Type B pancreatic cell (in vitro differentiated cells): ENCODE measurements around the gene SNRPA1. TPM values are rescaled to one million over a fixed set of nuclear protein-coding genes. Genes with fewer than 3 reads are reported as not detected.

Source experiments
- DNase-seq: peaks from one replicate; pipeline ENCODE4 v3.0.0; 2021; ENCODE audit warnings: mixed read lengths; ENCODE audit not compliant: unreplicated experiment; ENCODE audit errors: extremely low spot score
- H3K27ac Mint-ChIP-seq: 2 replicates; pipeline ENCODE4 v1.8.0; 2021; ENCODE audit warnings: mild to moderate bottlenecking, mixed read lengths
- H3K27me3 Mint-ChIP-seq: 2 replicates; pipeline ENCODE4 v1.8.0; 2021; ENCODE audit warnings: mixed read lengths
- H3K36me3 Mint-ChIP-seq: 2 replicates; pipeline ENCODE4 v1.8.0; 2021; ENCODE audit warnings: mixed read lengths
- H3K4me1 Mint-ChIP-seq: one replicate; pipeline ENCODE4 v1.8.0; 2021; ENCODE audit warnings: mixed read lengths; ENCODE audit not compliant: unreplicated experiment
- H3K4me3 Mint-ChIP-seq: 2 replicates; pipeline ENCODE4 v1.8.0; 2021; ENCODE audit warnings: mild to moderate bottlenecking, mixed read lengths
- H3K9me3 Mint-ChIP-seq: 2 replicates; pipeline ENCODE4 v1.8.0; 2021; ENCODE audit warnings: mixed read lengths
- total RNA-seq: library from RNA; stranded (reverse); gene quantifications from 2 replicates; pipeline ENCODE4 v1.2.1, GENCODE V29; 2021; ENCODE audit warnings: low replicate concordance
- TF ChIP-seq, protein P1 (sequence below): fragments of 200-600 bp; sonication (generic); conservative IDR thresholded peaks from 2 replicates; pipeline ENCODE4 v1.5.0; 2021; ENCODE audit warnings: antibody characterized with exemption, mild to moderate bottlenecking

The SNRPA1 gene
- total RNA-seq, 1 donor from 2014 or later, result 72.6 TPM

DNA sequence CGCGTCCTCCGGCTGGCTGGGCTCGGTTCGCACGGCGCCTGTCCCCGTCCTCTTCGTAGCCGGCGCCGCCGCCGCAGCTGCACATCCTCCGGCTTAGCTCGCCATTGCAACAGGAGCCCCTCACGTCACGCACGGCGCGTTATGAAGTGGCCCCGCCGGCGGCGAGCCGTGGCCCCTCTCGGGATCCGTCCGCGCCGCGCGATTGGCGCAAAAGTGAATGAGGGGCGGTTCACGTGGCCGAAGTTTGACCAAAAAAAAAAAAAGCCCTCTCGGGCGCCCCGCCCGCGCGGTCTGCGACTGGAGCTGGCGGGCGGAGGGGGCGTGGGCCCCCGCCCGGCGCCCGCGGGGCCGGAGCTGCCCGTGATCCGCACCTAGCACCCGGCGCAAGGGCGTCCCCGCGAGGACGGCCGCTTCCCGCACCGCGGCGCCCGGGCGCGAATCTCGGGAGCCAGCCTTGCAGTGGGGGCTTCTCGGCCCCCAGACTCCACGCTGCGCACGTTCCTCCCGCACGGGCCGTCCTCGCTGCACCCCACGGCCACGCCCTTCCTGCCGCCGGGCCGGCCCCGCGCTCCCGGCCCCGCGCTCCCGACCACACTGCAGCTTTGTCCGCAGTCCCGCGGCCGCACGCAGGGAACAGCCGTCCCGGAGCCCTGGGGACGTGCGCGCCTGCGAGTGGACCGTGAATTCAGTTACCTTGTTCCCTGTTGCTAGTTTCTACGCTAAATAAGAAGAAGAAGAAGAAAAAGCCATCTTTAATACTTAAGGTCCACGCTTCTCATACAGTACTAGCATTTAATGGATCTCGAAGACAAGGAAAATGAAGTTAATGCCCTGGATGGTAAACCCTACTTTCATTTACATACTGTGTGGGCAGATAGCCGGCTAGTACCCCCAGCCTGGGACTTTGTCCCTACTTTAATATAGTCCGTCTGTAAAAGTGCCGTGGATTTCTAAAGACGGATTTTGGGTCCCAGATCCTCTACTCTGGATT, 42.9 kb downstream of the SNRPA1 start, which contains the start of gene CHSY1:
Gene CHSY1 (minus strand): TSS at position 219 of the 991 bp plus-strand sequence. CDS start 592 bp downstream, outside the sequence.
- Mint-ChIP-seq H3K36me3 (peaks cover 7% of the 10 kb centered on the region), H3K4me3 (peak within 1 kb of the TSS; percentile 96), H3K27me3 (peaks cover 8% of the 10 kb centered on the region), H3K4me1 (peaks cover 50% of the 10 kb centered on the region), H3K9me3 (no peaks in the 10 kb centered on the region), H3K27ac (peak within 1 kb of the TSS; percentile 90)
- peak; percentile 92 for DNase-seq
- TF ChIP-seq, protein P1, sequence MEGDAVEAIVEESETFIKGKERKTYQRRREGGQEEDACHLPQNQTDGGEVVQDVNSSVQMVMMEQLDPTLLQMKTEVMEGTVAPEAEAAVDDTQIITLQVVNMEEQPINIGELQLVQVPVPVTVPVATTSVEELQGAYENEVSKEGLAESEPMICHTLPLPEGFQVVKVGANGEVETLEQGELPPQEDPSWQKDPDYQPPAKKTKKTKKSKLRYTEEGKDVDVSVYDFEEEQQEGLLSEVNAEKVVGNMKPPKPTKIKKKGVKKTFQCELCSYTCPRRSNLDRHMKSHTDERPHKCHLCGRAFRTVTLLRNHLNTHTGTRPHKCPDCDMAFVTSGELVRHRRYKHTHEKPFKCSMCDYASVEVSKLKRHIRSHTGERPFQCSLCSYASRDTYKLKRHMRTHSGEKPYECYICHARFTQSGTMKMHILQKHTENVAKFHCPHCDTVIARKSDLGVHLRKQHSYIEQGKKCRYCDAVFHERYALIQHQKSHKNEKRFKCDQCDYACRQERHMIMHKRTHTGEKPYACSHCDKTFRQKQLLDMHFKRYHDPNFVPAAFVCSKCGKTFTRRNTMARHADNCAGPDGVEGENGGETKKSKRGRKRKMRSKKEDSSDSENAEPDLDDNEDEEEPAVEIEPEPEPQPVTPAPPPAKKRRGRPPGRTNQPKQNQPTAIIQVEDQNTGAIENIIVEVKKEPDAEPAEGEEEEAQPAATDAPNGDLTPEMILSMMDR, result no peak

DNA sequence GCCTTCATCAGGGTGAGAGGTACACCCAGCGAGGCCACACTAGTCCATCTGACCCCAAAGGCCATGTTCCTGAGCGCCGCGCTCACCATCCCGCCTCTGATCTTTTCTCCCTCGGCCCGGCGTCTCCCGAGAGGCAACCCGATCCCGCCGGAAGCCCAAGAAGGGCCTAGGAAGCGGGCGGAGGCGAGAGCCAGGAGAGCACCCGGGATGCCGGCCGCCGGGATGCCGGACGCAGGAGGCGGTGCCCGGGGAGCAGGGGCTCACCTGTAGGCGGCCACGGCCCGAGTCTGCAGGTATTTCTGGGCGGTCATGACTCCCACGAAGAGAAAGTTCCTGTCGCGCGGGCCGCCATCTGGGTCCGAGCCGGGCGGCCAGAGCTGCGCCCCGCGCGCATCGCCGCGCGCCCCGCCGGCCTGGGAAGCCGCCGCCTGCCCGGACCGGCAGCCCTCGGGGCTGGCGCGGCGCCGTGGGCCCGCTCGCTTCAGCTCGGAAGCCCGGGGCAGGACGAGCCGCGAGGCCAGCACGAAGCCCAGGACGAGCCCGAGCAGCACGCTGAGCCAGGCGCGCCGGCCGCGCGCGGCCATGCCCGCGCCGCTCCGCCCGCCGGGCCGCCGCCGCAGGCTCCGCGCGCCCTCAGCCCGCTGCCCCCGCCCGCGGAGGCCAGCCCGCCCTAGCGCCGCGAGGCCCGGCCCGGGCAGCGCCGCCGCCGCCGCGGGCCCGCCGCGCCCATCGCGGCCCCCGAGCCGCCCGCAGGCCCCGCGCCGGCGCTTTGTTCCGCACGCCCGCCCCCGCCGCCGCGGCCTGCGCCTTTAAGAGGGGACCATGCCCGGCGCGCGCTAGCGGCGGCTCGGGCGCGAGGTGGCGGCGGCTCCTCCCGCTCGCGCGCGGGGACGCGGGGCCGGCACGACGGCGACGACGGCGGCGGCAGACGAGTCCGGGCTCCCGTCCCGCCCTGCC, 43.9 kb downstream of the SNRPA1 start:
- Mint-ChIP-seq H3K36me3 (peaks cover 9% of the 10 kb centered on the region), H3K27ac (peak overlapping the region; percentile 89), H3K4me3 (peak overlapping the region; percentile 96), H3K4me1 (peaks cover 57% of the 10 kb centered on the region), H3K9me3 (no peaks in the 10 kb centered on the region), H3K27me3 (peaks cover 8% of the 10 kb centered on the region)
- no peak for DNase-seq
- TF ChIP-seq, protein P1, result no peak

DNA sequence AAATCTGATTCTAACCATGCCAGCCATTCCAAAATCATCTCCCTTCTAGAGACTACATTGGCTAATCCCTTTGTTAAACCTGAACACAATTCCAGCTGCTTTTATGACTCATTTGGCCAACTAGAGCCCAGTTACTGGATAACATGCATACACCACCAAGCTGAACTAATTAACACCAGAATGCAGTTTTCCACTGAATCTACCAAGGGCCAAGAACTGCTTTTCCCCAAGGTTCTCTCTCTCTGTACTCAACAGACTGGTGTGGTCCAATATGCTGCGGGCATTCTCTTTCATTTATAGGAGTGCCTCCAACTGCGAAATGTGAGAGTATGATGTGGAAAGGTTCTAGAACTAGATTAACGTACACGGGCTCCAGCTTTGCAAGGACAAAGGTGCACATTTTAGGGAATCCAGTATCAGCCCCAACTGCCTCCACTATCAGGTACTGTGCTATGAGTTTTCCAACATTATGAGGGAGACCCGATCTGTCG, 44.7 kb downstream of the SNRPA1 start:
- Mint-ChIP-seq H3K9me3 (no peaks in the 10 kb centered on the region), H3K4me3 (peak overlapping the region; percentile 96), H3K36me3 (peaks cover 9% of the 10 kb centered on the region), H3K27ac (peak overlapping the region; percentile 89), H3K27me3 (peaks cover 5% of the 10 kb centered on the region), H3K4me1 (peaks cover 57% of the 10 kb centered on the region)
- no peak for DNase-seq
- TF ChIP-seq, protein P1, result no peak

DNA sequence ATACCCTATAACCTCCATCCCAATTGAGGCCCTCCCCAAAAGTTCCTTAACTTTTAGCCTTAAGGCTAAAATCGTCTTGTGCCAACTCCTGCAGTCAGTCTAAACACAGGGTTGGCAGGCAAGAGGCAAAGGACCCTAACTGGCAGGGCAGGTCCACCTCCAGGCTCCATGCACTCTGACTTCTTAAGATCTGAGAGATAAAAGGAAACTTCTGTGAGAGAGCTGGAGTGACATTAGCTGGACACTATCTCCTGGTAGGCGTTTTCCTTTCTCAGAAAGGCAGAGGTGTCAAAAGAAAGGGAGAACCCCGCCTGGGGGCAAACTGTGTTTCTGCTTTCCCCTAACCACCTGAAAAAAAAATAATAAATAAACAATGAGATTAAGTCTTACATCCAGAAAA, 46.8 kb downstream of the SNRPA1 start:
- TF ChIP-seq, protein P1, result no peak
- Mint-ChIP-seq H3K4me1 (peaks cover 70% of the 10 kb centered on the region), H3K4me3 (peak overlapping the region; percentile 34), H3K27me3 (peaks cover 4% of the 10 kb centered on the region), H3K36me3 (peaks cover 20% of the 10 kb centered on the region), H3K9me3 (no peaks in the 10 kb centered on the region), H3K27ac (no peak overlapping the region)
- DNase-seq, result no peak
